Ishikawa (cell line): Measurements from ENCODE around the gene RYR1.

Source experiments
- CEBPB ChIP-seq: IDR thresholded peaks from 2 replicates; pipeline ENCODE4 v1.6.1; 2012
- CREB1 ChIP-seq: IDR thresholded peaks from 2 replicates; pipeline ENCODE4 v1.6.1; 2012; ENCODE audit warnings: low read depth
- EGR1 ChIP-seq: IDR thresholded peaks from 2 replicates; pipeline ENCODE4 v1.6.1; 2012
- EP300 ChIP-seq: IDR thresholded peaks from 2 replicates; pipeline ENCODE4 v1.6.1; 2012; ENCODE audit warnings: borderline replicate concordance
- RAD21 ChIP-seq: IDR thresholded peaks from 2 replicates; pipeline ENCODE4 v1.6.1; 2012; ENCODE audit warnings: low read depth
- TAF1 ChIP-seq: IDR thresholded peaks from 2 replicates; pipeline ENCODE4 v1.6.1; 2012; ENCODE audit warnings: low read depth, mild to moderate bottlenecking

GRCh38 chr19:38513762-38514167 is 80.3 kb downstream of the RYR1 start:
- TF ChIP-seq RAD21 (no peak), CEBPB (no peak), EP300 (no peak), TAF1 (no peak), CREB1 (no peak), EGR1 (no peak)
